GM19099 (cell line): ENCODE results near the gene ZMIZ1.

Source experiments
- POLR2A ChIP-seq: IDR thresholded peaks from 3 replicates; pipeline ENCODE4 v1.6.1; 2011; ENCODE audit warnings: low read depth; ENCODE audit not compliant: insufficient read length; ENCODE audit errors: extremely low read depth

Gene ZMIZ1

DNA sequence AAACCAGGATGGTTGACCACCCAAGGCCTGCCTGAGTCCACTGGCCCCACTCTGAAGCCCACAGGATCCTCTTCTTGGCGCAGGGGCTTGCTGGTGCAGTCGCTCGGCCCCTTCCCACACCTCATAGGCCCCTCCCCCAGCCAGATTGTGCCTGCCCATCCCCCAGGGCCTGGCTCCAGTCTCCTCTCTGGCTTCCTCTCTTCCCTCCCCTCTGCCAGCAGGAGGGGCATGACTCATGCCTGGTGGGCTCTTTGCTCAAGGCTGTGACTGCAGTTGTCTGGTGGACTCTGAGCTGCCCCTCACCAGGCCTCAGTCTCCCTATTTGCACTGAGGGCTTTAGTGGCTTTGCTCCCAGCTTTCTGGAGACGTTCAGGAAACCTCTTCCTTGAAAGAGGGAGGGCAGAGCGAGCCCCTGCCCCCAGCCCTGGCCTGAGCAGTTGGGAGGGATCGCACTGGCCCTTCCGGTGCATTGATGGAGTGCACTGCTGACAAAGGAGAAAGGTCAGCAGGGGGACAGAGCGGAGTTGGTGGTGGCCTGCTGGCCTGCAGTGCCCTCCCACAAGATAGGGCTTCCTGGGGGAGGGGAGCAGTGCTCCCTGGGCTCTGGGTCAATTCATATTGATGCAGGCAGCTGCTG is 60.7 kb downstream of the ZMIZ1 start:
- TF ChIP-seq POLR2A: no peak

DNA sequence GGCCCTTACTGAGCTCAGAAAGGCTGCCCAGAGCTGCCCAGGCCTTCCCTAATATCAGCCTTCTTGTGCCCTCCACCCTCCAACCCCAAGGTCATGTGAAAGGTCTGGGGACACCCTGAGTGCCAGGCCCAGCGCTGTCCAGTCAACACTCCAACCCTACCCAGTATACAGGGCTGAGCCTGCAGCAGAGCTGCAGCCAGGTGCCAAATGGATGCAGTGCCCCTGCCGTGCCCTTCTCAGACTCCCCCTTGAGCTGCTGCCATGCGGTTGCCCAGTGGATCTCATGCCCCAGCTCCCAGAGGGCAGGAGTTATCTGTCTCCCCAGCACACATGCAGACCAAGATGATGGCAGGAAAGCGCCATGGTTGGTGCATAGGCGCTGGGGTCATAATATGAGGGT is 61.5 kb downstream of the ZMIZ1 start:
- no peak for TF ChIP-seq POLR2A

DNA sequence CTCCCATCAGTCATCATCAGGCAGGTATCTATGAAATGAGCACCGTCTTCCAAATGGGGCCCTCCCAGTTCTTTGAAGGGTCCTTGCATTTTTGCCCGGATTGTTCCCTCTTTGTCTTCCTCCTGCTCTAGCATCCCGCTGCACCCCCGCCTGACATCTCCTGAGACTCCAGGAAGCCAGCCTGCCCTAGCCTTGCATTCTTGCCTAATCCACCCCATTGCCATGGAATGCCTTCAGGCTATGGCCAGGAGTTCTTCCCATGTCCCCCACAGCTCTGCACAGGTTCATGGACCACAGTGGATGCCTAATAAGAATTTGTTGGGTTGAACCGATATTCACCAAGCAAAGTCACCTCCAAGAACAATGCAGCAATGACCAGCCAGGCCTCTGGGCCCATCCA is 62.1 kb downstream of the ZMIZ1 start:
- no peak for TF ChIP-seq POLR2A

GRCh38 chr10:79131836-79132631 is 63.3 kb downstream of the ZMIZ1 start:
- TF ChIP-seq POLR2A: no peak

- no peak for TF ChIP-seq POLR2A
Observed at GRCh38 chr10:79132681-79133381, 64.1 kb downstream of the ZMIZ1 start.

DNA sequence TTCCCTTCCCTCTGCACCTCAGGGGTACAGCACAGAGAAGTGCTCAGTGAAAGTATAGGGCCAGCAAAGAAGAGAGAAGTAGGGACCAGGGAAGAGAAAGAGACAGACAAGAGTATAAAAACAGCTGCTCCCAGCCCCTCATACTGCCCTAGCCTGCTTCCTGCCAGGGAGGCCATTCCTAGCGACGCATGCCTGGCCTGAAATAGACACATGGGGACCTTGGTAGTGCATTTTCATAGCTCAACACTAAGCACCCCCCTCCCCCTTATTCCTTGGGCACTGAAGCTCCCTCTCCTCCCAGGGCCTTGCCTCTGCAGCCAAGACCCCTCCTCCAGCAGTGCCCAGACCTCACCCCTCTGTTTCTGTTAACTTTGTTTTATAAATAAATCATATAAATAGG is 64.7 kb downstream of the ZMIZ1 start:
- no peak for TF ChIP-seq POLR2A

- TF ChIP-seq POLR2A: no peak
Observed at GRCh38 chr10:79135790-79136189, 67.0 kb downstream of the ZMIZ1 start.

DNA sequence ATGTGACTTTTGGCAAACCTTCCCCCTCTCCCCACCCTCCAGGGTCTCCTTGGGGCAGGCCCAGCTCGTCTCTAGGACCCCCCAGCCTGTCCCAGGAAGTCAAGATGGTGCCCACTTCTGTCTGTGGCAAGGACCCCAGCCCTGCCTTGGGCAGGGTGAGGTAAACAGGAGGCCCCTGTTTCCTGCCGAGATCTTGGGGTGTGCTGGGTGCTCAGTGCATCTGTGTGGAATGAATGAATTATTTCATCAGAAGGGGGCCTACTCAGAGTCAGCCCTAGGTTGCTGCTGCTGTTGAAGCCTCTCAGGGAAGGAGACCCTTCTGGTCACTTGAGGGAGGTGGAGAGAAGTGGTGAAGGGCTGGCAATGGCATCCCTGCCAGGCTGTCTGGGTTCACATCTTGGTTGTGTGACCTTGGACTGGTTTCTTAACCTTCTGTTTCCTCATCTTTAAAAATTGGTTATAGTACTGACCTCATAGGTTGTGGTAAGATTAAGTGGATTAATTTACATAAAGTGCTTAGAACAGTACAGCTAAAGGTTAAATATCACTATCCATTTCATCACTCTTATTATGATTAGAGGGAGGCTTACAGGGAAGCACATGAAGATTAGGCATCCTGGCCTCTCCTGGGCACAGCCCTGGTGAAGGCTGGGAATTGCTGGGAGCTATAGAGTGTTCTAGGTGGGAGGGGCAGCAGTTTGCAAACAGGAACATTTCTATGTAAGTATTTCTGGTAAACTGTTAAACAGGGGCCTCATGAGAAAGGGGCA is 67.7 kb downstream of the ZMIZ1 start:
- TF ChIP-seq POLR2A: no peak

- TF ChIP-seq POLR2A: no peak
Observed at GRCh38 chr10:79137300-79137756, 68.6 kb downstream of the ZMIZ1 start.

- TF ChIP-seq POLR2A: no peak
Observed at GRCh38 chr10:79137826-79138225, 69.1 kb downstream of the ZMIZ1 start.

DNA sequence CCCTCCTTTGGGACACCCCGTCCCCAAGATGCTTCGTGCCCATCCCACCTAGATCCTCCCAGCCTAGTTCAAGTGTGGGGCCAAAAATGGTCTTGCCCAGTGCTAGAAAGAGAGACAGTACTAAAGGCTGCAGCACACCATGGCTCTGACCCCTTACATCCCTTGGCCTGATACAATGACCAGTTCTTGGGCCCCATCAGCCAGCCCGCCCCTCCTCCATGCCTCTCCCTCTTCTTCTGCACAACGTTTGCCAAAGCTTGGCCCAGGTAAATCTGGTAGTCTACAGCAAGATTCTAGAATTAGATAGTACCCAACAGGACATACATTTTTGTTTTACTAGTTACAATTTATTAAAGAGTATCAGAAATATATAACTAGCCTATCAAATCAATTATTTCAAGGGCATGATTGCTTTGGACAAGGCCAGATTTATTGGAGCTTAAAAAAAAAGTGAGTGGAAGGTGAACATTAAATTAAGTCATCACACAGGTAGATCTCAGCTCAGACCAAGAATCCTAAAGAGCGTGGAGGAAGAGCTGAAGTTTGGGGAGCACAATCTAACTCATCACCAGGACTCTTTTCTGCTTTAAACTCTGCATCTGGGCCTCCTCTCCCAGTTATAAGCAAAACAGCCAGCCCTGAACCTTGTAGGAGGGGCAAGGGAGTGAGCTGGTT is 69.8 kb downstream of the ZMIZ1 start:
- TF ChIP-seq POLR2A: no peak

DNA sequence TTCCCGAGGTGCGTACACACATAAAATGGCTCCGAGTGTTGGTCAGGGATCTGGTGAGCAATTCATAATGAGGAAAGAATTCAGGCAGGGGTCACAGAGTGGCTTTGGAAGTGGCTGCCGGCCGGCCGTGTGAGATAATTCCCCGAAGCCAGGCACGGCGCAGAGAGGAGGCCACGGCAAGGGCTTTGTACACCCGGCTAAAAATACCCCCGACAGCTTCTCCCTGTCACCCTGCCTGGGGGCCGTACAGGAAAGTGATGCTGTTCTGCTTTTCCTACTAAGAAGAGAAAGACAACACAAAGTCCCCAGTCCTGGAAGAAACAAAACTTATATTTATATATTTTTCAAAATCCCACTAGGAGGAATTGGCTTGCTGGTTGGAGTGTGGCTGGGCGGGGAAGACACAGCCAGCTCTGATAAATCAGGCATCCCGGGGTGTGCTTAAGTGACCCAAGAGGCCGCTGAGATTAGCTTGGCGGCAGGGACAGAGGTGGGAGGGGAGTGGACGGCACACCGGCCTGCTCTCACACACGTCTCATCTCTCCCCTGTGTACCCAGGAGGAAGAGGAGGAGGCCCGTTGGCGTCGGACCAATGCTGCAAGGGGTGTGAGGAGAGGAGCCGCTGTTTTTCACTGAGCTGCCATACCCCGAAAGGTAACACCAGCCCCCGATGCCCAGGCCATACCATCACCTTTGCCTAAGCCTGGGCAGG is 70.5 kb downstream of the ZMIZ1 start:
- TF ChIP-seq POLR2A: no peak

DNA sequence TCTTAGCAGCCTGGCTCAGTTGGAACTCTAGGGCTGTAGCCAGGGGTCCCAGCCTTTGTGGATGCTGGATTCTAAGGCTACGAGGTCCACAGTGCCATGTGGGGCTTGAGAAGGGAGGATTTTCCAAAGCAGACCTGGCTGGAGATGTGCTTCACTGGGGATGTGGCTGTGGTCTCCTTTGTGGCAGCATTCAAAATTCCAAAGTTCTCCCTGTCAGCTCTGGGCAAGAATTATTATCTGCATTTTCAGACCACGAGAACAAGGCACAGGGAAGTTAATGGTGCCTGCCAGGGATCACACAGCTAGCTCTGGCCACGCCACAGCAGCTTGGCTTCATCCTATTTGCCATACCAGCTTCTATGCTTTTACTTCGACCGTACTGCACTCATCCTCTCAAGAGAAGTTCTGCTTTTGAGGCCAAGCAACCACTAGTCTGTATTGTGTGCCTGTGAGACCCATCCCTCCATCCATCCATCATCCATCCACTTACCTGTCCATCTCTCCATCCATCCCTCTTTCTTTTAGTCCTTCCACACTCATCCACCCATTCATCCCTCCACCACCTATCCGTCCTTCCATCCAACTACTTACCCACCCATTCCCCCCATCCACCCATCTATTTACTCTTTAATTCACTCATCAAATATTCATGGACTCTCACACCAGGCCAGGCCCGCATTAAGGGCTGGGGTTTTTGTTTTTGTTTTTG is 71.5 kb downstream of the ZMIZ1 start:
- no peak for TF ChIP-seq POLR2A
